Spleen (tissue), 7 donors: ENCODE data around the gene DMD.

Experiments
- CTCF ChIP-seq, 11 experiments: fragments of 200-600 bp in 7 of 11; fragments of 450-650 bp in 4 of 11; sonication (generic) in 4 of 11; IDR thresholded peaks in 8 of 11; conservative IDR thresholded peaks in 3 of 11; 1 replicate in 7 of 11; 2 replicates in 4 of 11; pipeline versions ENCODE4 v1.4.0 to v1.8.0; 2016 to 2021; ENCODE audit warnings: antibody characterized with exemption in 11 of 11, inconsistent platforms in 4 of 11, mild to moderate bottlenecking in 1 of 11
- POLR2A ChIP-seq, 3 donors: fragments of 450-650 bp; IDR thresholded peaks; one replicate each; pipeline ENCODE4 v1.5.1; 2017; ENCODE audit warnings: antibody characterized with exemption in 3 of 3, mild to moderate bottlenecking in 1 of 3
- POLR2AphosphoS5 ChIP-seq, 3 donors: sonication (generic); formaldehyde crosslinking; IDR thresholded peaks; one replicate each; pipeline ENCODE4 v1.5.1; 2017; ENCODE audit warnings: antibody characterized with exemption in 3 of 3
- donor health status: DM: no; HTN: no; CAD: no; lungs with moderate emphysema.
- donor health status: DM: no; HTN: no; CAD: no.
- donor health status: DM: no; HTN: no; CAD: no.

- TF ChIP-seq CTCF (IDR thresholded peaks at IDR 0.05 in 8 of 11, conservative IDR thresholded peaks at IDR 0.05 in 3 of 11) (no peak), POLR2A (IDR thresholded peaks at IDR 0.05) (no peak), POLR2AphosphoS5 (IDR thresholded peaks at IDR 0.05) (no peak)
Measured at GRCh38 chrX:32293962-32294700, 917.2 kb downstream of the DMD start.
